A204.1 (cell line): ENCODE measurements around the gene XRRA1.
"Not testable (repeated sequence)": the region's sequence is repeated elsewhere in the genome, so short reads cannot be mapped to it uniquely, and the experiment has no call there.

Source experiments
- FAIRE-seq: peaks from 2 replicates; lab custom pipeline; 2012; peaks lifted over from hg19 to GRCh38; lab: Jason Lieb, UNC

The XRRA1 gene

GRCh38 chr11:74948898-74949752, at the start of gene XRRA1, which contains the start of gene SPCS2:
Gene XRRA1 (minus strand): TSS chr11:74949091. CDS start chr11:74940878, 8,213 bp downstream.
Gene SPCS2 (plus strand): TSS chr11:74949266. CDS start chr11:74949286, 20 bp downstream.
- FAIRE-seq: peak; percentile 92

- FAIRE-seq: no peak
These were observed 44.0 kb upstream of the XRRA1 start for GRCh38 chr11:74992852-74993251.

GRCh38 chr11:74990941-74991340, 42.0 kb upstream of the XRRA1 start:
- no peak for FAIRE-seq

GRCh38 chr11:74990150-74990549, 41.3 kb upstream of the XRRA1 start:
- FAIRE-seq: not testable (repeated sequence)

- no peak for FAIRE-seq
These were observed 40.4 kb upstream of the XRRA1 start for GRCh38 chr11:74989260-74989638.

- FAIRE-seq: no peak
These were observed 39.8 kb upstream of the XRRA1 start, which contains the start of gene NEU3 for GRCh38 chr11:74988541-74989259. Gene NEU3 (plus strand): TSS chr11:74988933. CDS start chr11:74989061, 128 bp downstream.

GRCh38 chr11:74984730-74985129, 35.8 kb upstream of the XRRA1 start:
- no peak for FAIRE-seq

- no peak for FAIRE-seq
These were observed 35.2 kb upstream of the XRRA1 start for GRCh38 chr11:74984070-74984469.

GRCh38 chr11:74981888-74982287, 33.0 kb upstream of the XRRA1 start:
- no peak for FAIRE-seq

GRCh38 chr11:74980634-74981033, 31.7 kb upstream of the XRRA1 start:
- no peak for FAIRE-seq

GRCh38 chr11:74978041-74978440, 29.1 kb upstream of the XRRA1 start:
- no peak for FAIRE-seq

- no peak for FAIRE-seq
These were observed 22.5 kb upstream of the XRRA1 start for GRCh38 chr11:74971424-74971823.

- FAIRE-seq: no peak
These were observed 22.0 kb upstream of the XRRA1 start for GRCh38 chr11:74970852-74971395.

GRCh38 chr11:74966651-74967050, 17.8 kb upstream of the XRRA1 start:
- FAIRE-seq: no peak

GRCh38 chr11:74960128-74960527, 11.2 kb upstream of the XRRA1 start:
- FAIRE-seq: not testable (repeated sequence)

GRCh38 chr11:74957937-74958629, 9.2 kb upstream of the XRRA1 start:
- FAIRE-seq: no peak

- no peak for FAIRE-seq
These were observed 7.6 kb upstream of the XRRA1 start for GRCh38 chr11:74956397-74957015.

GRCh38 chr11:74954199-74954598, 5.3 kb upstream of the XRRA1 start:
- FAIRE-seq: no peak

GRCh38 chr11:74953451-74953850, 4.6 kb upstream of the XRRA1 start:
- no peak for FAIRE-seq

- FAIRE-seq: no peak
These were observed 3.9 kb upstream of the XRRA1 start for GRCh38 chr11:74952752-74953151.

GRCh38 chr11:74951226-74951625, 2.3 kb upstream of the XRRA1 start:
- FAIRE-seq: no peak
